Upper lobe of left lung (tissue), 4 donors: Measurements from ENCODE around the gene SLC25A24.
"Not testable (repeated sequence)": the region's sequence is repeated elsewhere in the genome, so short reads cannot be mapped to it uniquely, and the experiment has no call there.

Source experiments
- EP300 ChIP-seq, 4 donors: sonication (generic); formaldehyde crosslinking; IDR thresholded peaks; one replicate each; pipeline ENCODE4 v1.5.1; 2017; ENCODE audit warnings: antibody characterized with exemption in 4 of 4, control low read depth in 2 of 4
- TF ChIP-seq, protein P1 (sequence below), 6 experiments: fragments of 450-650 bp in 4 of 6; fragments of 200-600 bp in 2 of 6; sonication (generic) in 2 of 6; IDR thresholded peaks; one replicate each; pipeline ENCODE4 v1.5.1; 2016 to 2019; ENCODE audit warnings: antibody characterized with exemption in 6 of 6

- TF ChIP-seq, protein P1, sequence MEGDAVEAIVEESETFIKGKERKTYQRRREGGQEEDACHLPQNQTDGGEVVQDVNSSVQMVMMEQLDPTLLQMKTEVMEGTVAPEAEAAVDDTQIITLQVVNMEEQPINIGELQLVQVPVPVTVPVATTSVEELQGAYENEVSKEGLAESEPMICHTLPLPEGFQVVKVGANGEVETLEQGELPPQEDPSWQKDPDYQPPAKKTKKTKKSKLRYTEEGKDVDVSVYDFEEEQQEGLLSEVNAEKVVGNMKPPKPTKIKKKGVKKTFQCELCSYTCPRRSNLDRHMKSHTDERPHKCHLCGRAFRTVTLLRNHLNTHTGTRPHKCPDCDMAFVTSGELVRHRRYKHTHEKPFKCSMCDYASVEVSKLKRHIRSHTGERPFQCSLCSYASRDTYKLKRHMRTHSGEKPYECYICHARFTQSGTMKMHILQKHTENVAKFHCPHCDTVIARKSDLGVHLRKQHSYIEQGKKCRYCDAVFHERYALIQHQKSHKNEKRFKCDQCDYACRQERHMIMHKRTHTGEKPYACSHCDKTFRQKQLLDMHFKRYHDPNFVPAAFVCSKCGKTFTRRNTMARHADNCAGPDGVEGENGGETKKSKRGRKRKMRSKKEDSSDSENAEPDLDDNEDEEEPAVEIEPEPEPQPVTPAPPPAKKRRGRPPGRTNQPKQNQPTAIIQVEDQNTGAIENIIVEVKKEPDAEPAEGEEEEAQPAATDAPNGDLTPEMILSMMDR (IDR thresholded peaks at IDR 0.05) = not testable (repeated sequence)
- not testable (repeated sequence) for TF ChIP-seq EP300 (IDR thresholded peaks at IDR 0.05)
Observed at GRCh38 chr1:108159951-108160350, 40.2 kb downstream of the SLC25A24 start.
